ENCODE data around the gene LARP1.
"Not testable (repeated sequence)": the region's sequence is repeated elsewhere in the genome, so short reads cannot be mapped to it uniquely, and the experiment has no call there.

The LARP1 gene

DNA sequence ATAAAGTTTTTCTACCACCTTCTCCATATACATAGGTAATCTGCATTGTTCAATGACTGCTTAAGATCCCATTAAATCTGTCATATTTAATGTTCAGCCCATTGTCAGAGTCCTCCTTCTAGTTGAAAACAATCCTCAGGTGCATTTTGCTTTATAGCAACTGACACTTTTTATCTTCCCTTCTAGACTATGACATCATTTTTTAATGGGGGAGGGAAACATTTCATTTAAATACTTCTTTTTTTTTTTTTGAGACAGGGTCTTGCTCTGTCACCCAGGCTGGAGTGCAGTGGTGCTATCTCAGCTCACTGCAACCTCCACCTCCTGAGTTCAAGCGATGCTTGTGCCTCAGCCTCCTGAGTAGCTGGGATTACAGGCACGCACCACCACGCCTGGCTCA is 77.6 kb downstream of the LARP1 start:
- DNase-seq: not testable (repeated sequence)

DNA sequence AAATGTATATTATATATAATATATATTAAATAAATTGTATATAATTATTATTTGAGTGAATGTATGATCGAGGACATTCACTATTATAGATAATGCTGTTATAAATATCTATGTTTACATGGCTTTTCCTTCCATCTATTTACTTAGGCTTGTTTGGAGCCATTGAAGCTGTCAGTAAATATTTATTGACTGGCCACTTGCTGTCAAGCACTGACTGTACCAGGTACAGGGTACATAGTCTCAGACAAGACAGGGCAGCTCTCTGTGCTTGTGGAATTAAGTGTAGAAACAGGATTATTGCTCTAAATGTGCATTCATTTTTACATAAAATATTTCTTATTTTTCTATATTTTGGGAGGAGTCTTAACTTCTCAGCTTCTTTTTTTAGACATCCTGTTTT is 78.9 kb downstream of the LARP1 start:
- no peak for DNase-seq

GRCh38 chr5:154835701-154836052 is 80.5 kb downstream of the LARP1 start:
- not testable (repeated sequence) for DNase-seq

DNA sequence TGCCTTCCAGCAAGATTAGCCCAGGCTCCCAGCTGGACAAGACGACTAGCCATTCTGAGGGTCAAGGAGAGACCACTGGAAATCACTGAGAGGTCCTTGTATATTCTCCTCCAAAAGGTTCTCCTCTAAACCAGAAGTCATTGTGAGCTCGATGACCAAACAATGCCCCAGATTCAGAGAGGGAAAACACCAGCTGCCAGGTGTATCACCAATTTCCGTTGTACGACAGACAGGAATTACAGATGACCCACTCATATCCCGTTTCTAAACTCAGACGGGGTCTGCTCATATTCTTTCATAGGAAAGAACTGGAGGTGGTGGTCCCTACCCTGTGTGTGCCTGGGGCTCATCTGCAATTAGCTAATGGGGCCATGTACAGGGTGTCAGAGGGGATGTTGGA is 81.0 kb downstream of the LARP1 start:
- no peak for DNase-seq

- DNase-seq: no peak
These were observed 82.1 kb downstream of the LARP1 start for GRCh38 chr5:154837009-154837901.

- no peak for DNase-seq
These were observed 85.5 kb downstream of the LARP1 start for GRCh38 chr5:154840435-154841272.

DNA sequence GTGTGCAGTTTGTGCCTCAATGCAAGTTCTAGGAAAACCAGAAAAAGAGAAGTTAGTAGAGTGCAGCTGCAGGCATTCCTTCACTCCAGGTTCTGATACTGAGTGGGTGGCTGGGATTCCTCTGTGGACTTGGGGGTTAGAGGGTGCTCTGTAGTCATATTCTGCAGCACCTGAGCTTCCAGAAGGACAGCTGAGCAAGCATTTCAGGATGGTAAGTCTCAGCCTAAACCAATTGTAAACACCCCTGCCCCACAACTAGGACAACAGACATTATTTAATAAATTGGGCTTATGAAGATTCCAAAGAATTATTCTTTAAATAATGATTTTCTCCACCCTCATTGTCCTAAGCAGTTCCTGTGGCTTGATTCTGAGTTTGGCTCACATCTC is 86.1 kb downstream of the LARP1 start:
- no peak for DNase-seq

- DNase-seq: no peak
These were observed 87.7 kb downstream of the LARP1 start for GRCh38 chr5:154842689-154843530.

GRCh38 chr5:154844809-154845208 is 89.6 kb downstream of the LARP1 start:
- DNase-seq: no peak

DNA sequence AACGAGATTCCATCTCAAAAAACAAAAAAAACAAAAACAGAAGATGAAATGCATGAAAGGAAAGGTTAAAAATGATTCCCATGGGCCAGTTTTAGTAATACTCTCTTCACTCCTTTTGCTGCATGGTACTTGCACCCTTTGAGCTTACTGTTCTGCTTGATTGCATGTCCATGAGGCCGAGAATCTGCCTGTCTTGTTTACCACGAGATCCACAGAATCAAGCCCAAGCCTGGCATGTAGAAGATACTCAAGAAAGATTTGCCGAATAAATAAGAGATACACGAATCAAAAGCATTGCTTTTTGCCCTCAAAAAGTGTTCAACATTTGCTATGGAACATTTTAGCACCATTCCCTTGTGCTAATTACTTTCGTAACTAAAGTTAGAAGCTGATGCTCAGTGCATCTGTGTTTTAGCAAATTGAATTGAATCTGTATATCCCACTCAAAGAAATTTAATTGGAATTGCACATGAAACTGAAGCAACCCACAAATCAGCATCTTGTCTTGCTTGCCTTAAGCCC is 94.1 kb downstream of the LARP1 start:
- DNase-seq: no peak

DNA sequence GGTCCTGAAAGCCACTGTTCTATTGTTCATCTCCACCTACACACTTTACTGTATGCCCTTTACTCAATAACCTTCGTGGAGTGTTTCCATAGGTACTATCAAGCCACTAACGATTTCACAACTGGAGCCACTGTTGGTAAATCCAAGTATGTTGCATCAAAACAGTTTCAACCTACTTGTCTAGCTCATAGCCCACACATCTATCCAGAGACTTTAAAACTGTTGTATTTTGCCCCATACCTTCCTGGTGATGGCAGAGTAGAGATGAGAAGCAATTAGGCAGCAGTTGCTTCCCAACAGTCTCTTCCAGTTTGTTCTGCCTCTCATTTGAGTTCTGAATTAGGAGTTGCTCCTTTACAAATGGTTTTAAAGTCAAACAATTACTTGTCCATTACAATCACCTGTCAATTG is 94.6 kb downstream of the LARP1 start:
- DNase-seq: no peak

- DNase-seq: no peak
These were observed 95.3 kb downstream of the LARP1 start, which contains the start of gene FAXDC2 for GRCh38 chr5:154850255-154851062. TSS of gene FAXDC2 (minus strand) at chr5:154850603. CDS start at chr5:154838178, 12,425 bp downstream.

DNA sequence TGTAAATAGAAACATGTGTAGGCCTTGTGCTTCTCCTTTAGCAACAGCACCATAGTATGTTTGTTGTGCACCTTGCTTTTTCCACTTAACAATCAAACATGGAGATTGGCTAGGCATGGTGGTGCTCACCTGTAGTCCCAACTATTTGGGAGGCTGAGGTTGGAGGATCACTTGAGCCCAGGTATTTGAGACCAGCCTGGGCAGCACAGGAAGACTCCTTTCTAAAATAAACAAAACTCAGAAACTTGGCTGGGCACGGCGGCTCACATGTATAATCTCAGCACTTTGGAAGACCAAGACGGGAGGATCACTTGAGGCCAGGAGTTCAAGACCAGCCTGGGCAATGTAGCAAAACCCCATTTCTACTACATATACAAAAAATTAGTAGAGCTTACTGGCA is 96.2 kb downstream of the LARP1 start:
- no peak for DNase-seq

DNA sequence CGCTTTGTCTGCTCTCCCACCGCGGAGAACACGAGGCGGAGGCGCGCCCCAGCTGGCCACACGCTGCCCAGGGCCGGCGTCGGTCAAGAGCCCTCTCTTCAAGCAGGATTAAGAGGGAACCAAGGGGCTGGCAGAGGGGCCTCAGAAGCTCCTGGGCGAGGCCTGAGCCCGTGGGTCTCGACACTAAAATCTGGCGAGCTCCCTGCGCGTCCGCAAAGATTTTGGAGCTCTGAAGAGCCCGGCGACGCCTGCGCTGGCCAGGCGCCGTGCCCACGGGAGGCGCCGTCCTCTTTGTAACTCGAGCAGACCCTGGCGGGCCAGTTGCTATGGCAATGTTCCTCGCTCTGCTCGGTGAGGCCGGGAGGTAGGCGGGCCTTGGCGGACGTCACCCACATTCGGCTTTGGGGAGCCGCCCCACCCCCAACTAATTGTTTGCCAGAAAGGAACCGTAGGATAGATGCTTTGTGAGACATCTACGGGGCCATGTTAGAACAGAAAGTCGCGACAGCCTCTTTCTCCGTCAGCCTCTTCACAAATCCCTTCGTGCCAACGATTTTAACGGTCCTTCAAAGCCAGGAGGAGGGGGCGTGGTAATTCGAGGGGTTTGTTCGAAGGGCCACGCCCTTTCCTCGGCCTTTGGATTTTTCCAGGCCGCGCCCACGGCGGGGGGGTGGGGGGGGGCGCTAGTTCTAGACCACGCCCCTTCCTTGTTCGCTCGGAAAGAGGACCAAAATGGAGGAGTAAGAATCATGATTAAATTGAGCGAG is 102.5 kb downstream of the LARP1 start:
- peak; percentile 91 for DNase-seq

GRCh38 chr5:154858297-154858971 is 103.3 kb downstream of the LARP1 start, which contains the start of gene CNOT8:
TSS of gene CNOT8 (plus strand) at chr5:154858627. CDS start at chr5:154863279, 4,652 bp downstream.
- peak; percentile 98 for DNase-seq

DNA sequence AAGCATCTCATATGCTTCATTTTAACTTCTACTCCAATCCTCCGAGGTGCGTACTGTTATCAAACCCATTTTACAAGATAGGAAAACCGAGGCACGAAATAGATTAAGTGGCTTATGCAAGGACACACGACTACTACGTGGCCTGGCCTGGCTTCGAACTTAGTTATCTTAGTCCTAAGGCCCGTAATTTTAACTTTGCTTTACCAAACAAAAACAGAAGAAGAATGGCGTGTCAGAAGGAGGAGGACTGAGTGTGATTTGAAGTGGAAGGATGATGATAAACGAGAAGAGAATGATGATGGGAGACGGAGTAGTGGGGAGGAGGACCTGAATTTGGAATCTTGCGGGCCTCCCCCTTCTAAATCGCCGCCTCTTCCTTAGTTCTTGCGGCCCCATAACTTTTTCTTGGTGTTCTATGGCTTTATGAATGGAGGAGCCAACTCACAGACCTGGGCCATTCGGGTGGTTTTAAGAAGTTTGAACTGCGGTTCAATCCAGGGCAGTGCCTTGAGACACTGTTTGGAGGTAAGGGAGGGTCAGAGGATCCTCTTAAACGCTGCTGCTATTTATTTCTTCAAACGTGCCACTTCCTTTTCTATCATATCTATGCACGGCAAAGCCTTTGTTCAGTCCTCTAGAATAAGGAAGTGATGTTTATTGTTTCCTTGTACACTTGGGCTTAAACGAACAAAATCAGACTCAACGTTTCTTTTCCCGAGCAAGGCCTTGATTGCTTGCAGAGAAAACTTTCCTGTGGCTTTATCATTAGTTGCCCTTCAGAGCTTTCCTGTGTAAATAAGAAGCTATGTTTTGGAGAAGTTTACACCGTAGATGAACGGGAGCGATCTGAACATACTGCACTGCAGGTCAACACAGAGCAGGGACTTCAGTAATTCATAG is 104.0 kb downstream of the LARP1 start:
- DNase-seq: no peak

GRCh38 chr5:154860123-154860522 is 104.9 kb downstream of the LARP1 start:
- peak; percentile 27 for DNase-seq

DNA sequence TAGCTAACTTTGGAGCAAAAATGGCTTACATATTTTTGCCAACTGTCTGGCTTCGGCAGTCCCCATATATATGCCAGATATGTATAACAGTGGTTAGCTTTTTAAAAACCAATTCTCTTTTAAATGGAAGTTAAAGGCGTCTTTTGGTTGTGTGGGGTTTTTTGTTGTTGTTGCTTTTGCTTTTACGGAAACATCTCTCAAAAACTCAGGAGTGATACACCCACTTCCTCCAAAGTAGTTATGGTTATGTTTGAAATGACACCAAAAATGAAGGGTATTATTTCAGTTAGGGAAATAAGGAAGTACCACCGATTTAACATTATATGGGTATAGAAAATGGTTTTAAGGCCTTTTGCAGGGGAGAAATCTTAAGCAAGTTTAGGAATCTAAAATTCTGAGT is 105.6 kb downstream of the LARP1 start:
- DNase-seq: no peak

- no peak for DNase-seq
These were observed 106.8 kb downstream of the LARP1 start for GRCh38 chr5:154861946-154862345.

All from stimulated activated CD4-positive, alpha-beta T cell treated with anti-CD3 and anti-CD28 coated beads, Interleukin-15, amount 100 ng/mL, for 24 hours (primary cell).